IMR-90 (cell line): ENCODE data around the gene IGSF9B. TPM values are rescaled to one million over a fixed set of nuclear protein-coding genes. Genes with fewer than 3 reads are reported as not detected.

ENCODE experiments used
- ATAC-seq: fragments of 200-7000 bp; cut with Tn5 transposase; 2 replicates; pipeline ENCODE4 v1.9.1; 2020; ENCODE audit warnings: low read depth, mild to moderate bottlenecking, moderate library complexity
- BruUV-seq: library from RNA; stranded (reverse); fragments of 400-500 nt; replicated peaks from 2 replicates; lab custom pipeline; 2021; lab: Mats Ljungman, UMichigan
- CTCF ChIA-PET: fragments of 300-600 bp; formaldehyde crosslinking; extraction: SDS; loops from one replicate; lab custom pipeline; 2021; ENCODE audit warnings: antibody characterized with exemption; lab: Yijun Ruan, JAX
- POLR2A ChIA-PET: fragments of 300-600 bp; sonication (Branson Sonifier 250); formaldehyde crosslinking; loops from one replicate; lab custom pipeline; 2022; ENCODE audit warnings: antibody characterized with exemption; ENCODE audit not compliant: unreplicated experiment; lab: Charles Lee
- DNase-seq: peaks from one replicate; pipeline ENCODE4 v3.0.0; 2013
- H2AFZ ChIP-seq: replicated peaks from 2 replicates; pipeline ENCODE3; 2013; ENCODE audit warnings: low read length, mild to moderate bottlenecking; ENCODE audit not compliant: poor library complexity
- H2AK5ac ChIP-seq: 2 replicates; pipeline ENCODE4 v1.6.1; 2013; ENCODE audit warnings: low read depth, low read length, inconsistent platforms
- H2AK9ac ChIP-seq: replicated peaks from 2 replicates; pipeline ENCODE3; 2013; ENCODE audit warnings: mild to moderate bottlenecking, low read depth, low read length, moderate library complexity; ENCODE audit not compliant: poor library complexity
- H2BK120ac ChIP-seq: 2 replicates; pipeline ENCODE4 v1.6.1; 2013; ENCODE audit warnings: low read depth, low read length, inconsistent platforms
- H2BK15ac ChIP-seq: 3 replicates; pipeline ENCODE4 v1.6.1; 2013; ENCODE audit warnings: low read depth, low read length, inconsistent platforms
- H2BK20ac ChIP-seq: 2 replicates; pipeline ENCODE4 v1.6.1; 2013; ENCODE audit warnings: low read depth, mild to moderate bottlenecking, inconsistent platforms, low read length, moderate library complexity
- H2BK5ac ChIP-seq: 2 replicates; pipeline ENCODE4 v1.6.1; 2013; ENCODE audit warnings: mild to moderate bottlenecking, low read depth, low read length, inconsistent platforms; ENCODE audit not compliant: poor library complexity, severe bottlenecking
- H3K14ac ChIP-seq: replicated peaks from 2 replicates; pipeline ENCODE4 v1.6.1; 2013; ENCODE audit warnings: low read depth, low read length, inconsistent platforms
- H3K18ac ChIP-seq: 2 replicates; pipeline ENCODE4 v1.6.1; 2013; ENCODE audit warnings: low read depth, low read length, control low read depth
- H3K23ac ChIP-seq: 2 replicates; pipeline ENCODE4 v1.6.1; 2013; ENCODE audit warnings: low read depth, low read length, inconsistent platforms
- H3K27ac ChIP-seq: 2 replicates; pipeline ENCODE4 v1.5.1; 2013; ENCODE audit warnings: mild to moderate bottlenecking, control low read depth, low read length; ENCODE audit not compliant: insufficient read depth
- H3K27me3 ChIP-seq: 2 replicates; pipeline ENCODE4 v1.6.1; 2013; ENCODE audit warnings: low read length; ENCODE audit not compliant: control insufficient read depth, insufficient read depth
- H3K36me3 ChIP-seq: 2 replicates; pipeline ENCODE4 v1.6.1; 2013; ENCODE audit warnings: low read length, mixed read lengths; ENCODE audit not compliant: control insufficient read depth, insufficient read depth
- H3K4ac ChIP-seq: 2 replicates; pipeline ENCODE4 v1.6.1; 2013; ENCODE audit warnings: low read depth, low read length, inconsistent platforms
- H3K4me1 ChIP-seq: 2 replicates; pipeline ENCODE4 v1.6.1; 2013; ENCODE audit warnings: low read length, mixed read lengths; ENCODE audit not compliant: control insufficient read depth, insufficient read depth
- H3K4me2 ChIP-seq: 2 replicates; pipeline ENCODE4 v1.6.1; 2013; ENCODE audit warnings: low read depth, mild to moderate bottlenecking, control low read depth, low read length, moderate library complexity
- H3K4me3 ChIP-seq: 2 replicates; pipeline ENCODE4 v1.5.1; 2013; ENCODE audit warnings: low read depth, mild to moderate bottlenecking, control low read depth, low read length, moderate library complexity; ENCODE audit not compliant: insufficient read depth
- H3K56ac ChIP-seq: 2 replicates; pipeline ENCODE4 v1.6.1; 2013; ENCODE audit warnings: low read length, inconsistent platforms; ENCODE audit not compliant: insufficient read depth; ENCODE audit errors: extremely low read depth
- H3K79me1 ChIP-seq, 2 experiments: 2 replicates each; pipeline ENCODE4 v1.6.1; 2013; ENCODE audit warnings: low read length in 2 of 2, inconsistent platforms in 1 of 2, low read depth in 1 of 2
- H3K9ac ChIP-seq: 2 replicates; pipeline ENCODE4 v1.6.1; 2013; ENCODE audit warnings: low read depth, low read length, control low read depth
- H3K9me1 ChIP-seq: 2 replicates; pipeline ENCODE4 v1.6.1; 2013; ENCODE audit warnings: low read length, inconsistent platforms; ENCODE audit not compliant: insufficient read depth
- H3K9me3 ChIP-seq: 2 replicates; pipeline ENCODE4 v1.6.1; 2013; ENCODE audit warnings: low read length; ENCODE audit not compliant: control insufficient read depth, insufficient read depth
- H4K20me1 ChIP-seq: 2 replicates; pipeline ENCODE4 v1.6.1; 2013; ENCODE audit warnings: low read length, inconsistent platforms; ENCODE audit not compliant: insufficient read depth
- H4K5ac ChIP-seq: 2 replicates; pipeline ENCODE4 v1.6.1; 2013; ENCODE audit warnings: mild to moderate bottlenecking, low read depth, low read length, control low read depth
- H4K8ac ChIP-seq, 2 experiments: 2 replicates each; pipeline ENCODE4 v1.6.1; 2013; ENCODE audit warnings: low read depth in 2 of 2, low read length in 2 of 2, control low read depth in 1 of 2, inconsistent platforms in 1 of 2
- H4K91ac ChIP-seq: 2 replicates; pipeline ENCODE4 v1.6.1; 2013; ENCODE audit warnings: low read depth, low read length, inconsistent platforms; ENCODE audit not compliant: insufficient read depth
- BHLHE40 ChIP-seq: fragments of 150-350 bp; IDR thresholded peaks from 2 replicates; pipeline ENCODE4 v1.6.1; 2016; ENCODE audit warnings: mild to moderate bottlenecking, low read depth, low read length
- CEBPB ChIP-seq: IDR thresholded peaks from 2 replicates; pipeline ENCODE4 v1.6.1; 2012; ENCODE audit warnings: low read depth, low read length, improper control_type of control experiment
- CHD1 ChIP-seq: IDR thresholded peaks from 2 replicates; pipeline ENCODE4 v1.6.1; 2012; ENCODE audit warnings: low read depth, low read length, improper control_type of control experiment
- CTCF ChIP-seq: conservative IDR thresholded peaks from 2 replicates; pipeline ENCODE4 v1.5.1; 2012; ENCODE audit warnings: mild to moderate bottlenecking, low read depth, low read length, improper control_type of control experiment
- FOS ChIP-seq: fragments of 150-350 bp; IDR thresholded peaks from 2 replicates; pipeline ENCODE4 v1.6.1; 2016; ENCODE audit warnings: low read depth, low read length
- MAFK ChIP-seq: IDR thresholded peaks from 2 replicates; pipeline ENCODE4 v1.6.1; 2012; ENCODE audit warnings: low read depth, low read length, improper control_type of control experiment
- MAZ ChIP-seq: IDR thresholded peaks from 2 replicates; pipeline ENCODE4 v1.6.1; 2012; ENCODE audit warnings: low read depth, mild to moderate bottlenecking, low read length, improper control_type of control experiment, moderate library complexity, borderline replicate concordance
- MXI1 ChIP-seq: IDR thresholded peaks from 2 replicates; pipeline ENCODE4 v1.6.1; 2012; ENCODE audit warnings: low read depth, mild to moderate bottlenecking, low read length, moderate library complexity, borderline replicate concordance
- NFE2L2 ChIP-seq: fragments of 150-350 bp; IDR thresholded peaks from 2 replicates; pipeline ENCODE4 v1.6.1; 2016; ENCODE audit warnings: low read depth, mild to moderate bottlenecking, low read length
- POLR2A ChIP-seq: IDR thresholded peaks from 2 replicates; pipeline ENCODE4 v1.6.1; 2012; ENCODE audit warnings: mild to moderate bottlenecking, low read depth, low read length
- RAD21 ChIP-seq: IDR thresholded peaks from 2 replicates; pipeline ENCODE4 v1.6.1; 2012; ENCODE audit warnings: low read length, improper control_type of control experiment
- RCOR1 ChIP-seq: IDR thresholded peaks from 2 replicates; pipeline ENCODE4 v1.6.1; 2012; ENCODE audit warnings: mild to moderate bottlenecking, low read length, improper control_type of control experiment; ENCODE audit not compliant: insufficient replicate concordance
- SMC3 ChIP-seq: fragments of 150-350 bp; IDR thresholded peaks from 2 replicates; pipeline ENCODE4 v1.6.1; 2016; ENCODE audit warnings: low read depth, mild to moderate bottlenecking, antibody characterized with exemption, low read length, moderate library complexity
- USF2 ChIP-seq: fragments of 150-350 bp; IDR thresholded peaks from 2 replicates; pipeline ENCODE4 v1.6.1; 2017; ENCODE audit warnings: mild to moderate bottlenecking, antibody characterized with exemption, low read length, low read depth
- WGBS, 2 experiments: methylation state at CpG; one replicate each; pipeline versions ENCODE4 v1.1.5 to v1.1.7; 2013; ENCODE audit warnings: missing lambda C conversion rate in 2 of 2; ENCODE audit not compliant: insufficient read length in 1 of 2; ENCODE audit errors: extremely low coverage in 2 of 2; 5-methylcytosine and 5-hydroxymethylcytosine counted together
- dilution Hi-C: fragments of 300-500 bp; cut with HindIII; formaldehyde crosslinking; loops from one replicate; pipeline ENCODE4 v1.14.3; 2018; ENCODE audit warnings: low sequenced_read_pairs; ENCODE audit not compliant: unreplicated experiment
- in situ Hi-C: fragments of 300-500 bp; cut with MboI; formaldehyde crosslinking; loops from 3 replicates; pipeline ENCODE4 v1.14.3; 2019; ENCODE audit warnings: low sequenced_read_pairs, inconsistent platforms, mixed read lengths
- intact Hi-C: fragments of 100-400 bp; cut with micrococcal nuclease; formaldehyde crosslinking; loops from 2 replicates; pipeline ENCODE4 v1.10.0; 2022
- polyA plus RNA-seq, 3 experiments: library from polyadenylated mRNA; depleted of rRNA; stranded (reverse); fragments of >200 nt; gene quantifications; 2 replicates each; pipeline ENCODE4 v1.2.3, GENCODE V29; 2012; ENCODE audit warnings: low replicate concordance in 1 of 3
- total RNA-seq: library from RNA; depleted of rRNA; stranded (reverse); fragments of >200 nt; gene quantifications from 2 replicates; pipeline ENCODE4 v1.2.3, GENCODE V29; 2012

IGSF9B gene
- total and polyA plus RNA-seq, 2 of the 4 experiments (the other 2 are of a cell fraction): under 0.01 to 0.10 TPM

- no peak for TF ChIP-seq MAZ
Measured at GRCh38 chr11:133919330-133920108, 37.2 kb downstream of the IGSF9B start (continued).

- Histone ChIP-seq H3K9me1 (no peaks in the 10 kb centered on the region), H2BK20ac (no peak overlapping the region), H3K4me1 (no peaks in the 10 kb centered on the region), H3K14ac (no peak overlapping the region), H3K79me1 (no peaks in the 10 kb centered on the region), H3K4me2 (no peak overlapping the region), H4K20me1 (no peaks in the 10 kb centered on the region), H2AK9ac (no peak overlapping the region), H3K27me3 (peaks cover 11% of the 10 kb centered on the region), H2BK5ac (no peak overlapping the region), H3K23ac (no peak overlapping the region), H4K91ac (no peak overlapping the region), H3K56ac (no peak overlapping the region), H2AFZ (no peak overlapping the region), H3K4ac (no peak overlapping the region), H2AK5ac (no peak overlapping the region), H3K9ac (no peak overlapping the region), H2BK120ac (no peak overlapping the region), H3K4me3 (no peak overlapping the region), H3K9me3 (no peaks in the 10 kb centered on the region), H4K8ac (no peak overlapping the region), H3K27ac (no peak overlapping the region), H3K18ac (no peak overlapping the region), H3K36me3 (no peaks in the 10 kb centered on the region), H2BK15ac (no peak overlapping the region), H4K5ac (no peak overlapping the region)
- POLR2A ChIA-PET: no interaction called here
- ATAC-seq (no peak), DNase-seq (no peak)
- in situ Hi-C loops: no loop called here
- CTCF ChIA-PET: no interaction called here
- WGBS, 2 experiments: 10% methylated on average over 9 of the region's 26 CpGs; no CpG with 5 or more reads in 1 of the 2 experiments
- dilution Hi-C loops: no loop called here
- no TSS peak for BruUV-seq
- intact Hi-C loops: no loop called here
- TF ChIP-seq RCOR1 (no peak), SMC3 (no peak), CHD1 (no peak), CEBPB (no peak), RAD21 (no peak), FOS (no peak), MXI1 (no peak), MAFK (no peak), NFE2L2 (no peak), USF2 (no peak), BHLHE40 (no peak), CTCF (no peak), POLR2A (no peak)
Measured at GRCh38 chr11:133918608-133919260, 38.0 kb downstream of the IGSF9B start.
